GM18498 (cell line): Measurements from ENCODE around the gene SSB.
"Not testable (repeated sequence)": the region's sequence is repeated elsewhere in the genome, so short reads cannot be mapped to it uniquely, and the experiment has no call there.

Experiments
- ATAC-seq: cut with Tn5 transposase; IDR thresholded peaks from one replicate; pipeline ENCODE4 v1.9.1; 2021; ENCODE audit warnings: mild to moderate bottlenecking, moderate library complexity; ENCODE audit not compliant: unreplicated experiment

The SSB gene

DNA sequence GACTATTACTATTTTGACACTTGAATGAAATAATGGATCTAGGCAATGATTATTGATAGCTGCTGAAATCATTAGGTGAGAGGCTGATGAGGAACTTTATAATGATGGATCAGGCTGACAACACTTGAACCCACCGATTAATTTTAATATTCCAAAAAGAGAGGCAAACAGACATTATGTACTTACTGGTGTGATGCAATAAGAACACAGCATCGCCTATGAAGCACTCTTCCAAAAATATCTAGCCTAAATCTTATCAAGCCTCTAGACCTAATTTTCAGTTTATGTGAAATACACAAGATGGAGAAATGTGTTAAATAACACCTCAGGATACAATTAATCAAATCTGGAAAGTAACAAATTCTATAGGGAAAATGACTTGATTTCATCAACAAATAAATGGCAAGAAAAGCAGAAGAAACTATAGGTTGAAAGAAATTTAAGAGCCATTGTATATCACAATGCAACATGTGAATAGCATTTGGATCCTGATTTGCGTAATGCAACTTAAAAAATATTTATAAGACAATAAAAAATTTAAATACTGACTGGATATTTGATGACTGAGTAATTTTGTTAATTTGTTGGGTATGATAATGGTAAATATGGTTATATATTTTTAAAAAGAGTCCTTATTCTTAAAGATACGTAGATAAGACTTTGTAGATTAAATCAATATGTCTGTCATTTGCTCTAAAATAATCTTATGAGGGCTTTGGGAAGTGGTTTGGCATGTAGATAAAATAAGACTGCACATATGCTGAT lies 17.2 kb upstream of the SSB start:
- no peak for ATAC-seq

DNA sequence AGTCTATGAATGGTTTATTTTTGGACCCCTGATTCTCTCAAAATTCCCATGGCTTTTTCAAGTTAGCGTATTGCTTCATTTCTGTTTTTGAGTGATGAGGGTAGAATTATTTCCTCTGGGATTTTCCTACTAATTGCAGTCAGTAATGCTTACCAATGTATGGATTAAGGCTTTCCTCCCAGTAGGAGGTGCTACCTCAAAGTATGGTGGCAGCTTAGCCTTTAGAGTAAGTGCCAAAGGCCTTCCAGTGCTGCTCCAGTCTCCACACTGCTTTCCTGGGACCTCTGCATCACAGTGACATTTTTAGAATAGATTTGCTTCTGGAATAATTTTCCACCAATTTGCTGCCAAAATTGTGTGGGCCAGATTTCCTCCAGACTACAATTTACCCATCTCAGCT lies 16.2 kb upstream of the SSB start:
- ATAC-seq, result no peak

DNA sequence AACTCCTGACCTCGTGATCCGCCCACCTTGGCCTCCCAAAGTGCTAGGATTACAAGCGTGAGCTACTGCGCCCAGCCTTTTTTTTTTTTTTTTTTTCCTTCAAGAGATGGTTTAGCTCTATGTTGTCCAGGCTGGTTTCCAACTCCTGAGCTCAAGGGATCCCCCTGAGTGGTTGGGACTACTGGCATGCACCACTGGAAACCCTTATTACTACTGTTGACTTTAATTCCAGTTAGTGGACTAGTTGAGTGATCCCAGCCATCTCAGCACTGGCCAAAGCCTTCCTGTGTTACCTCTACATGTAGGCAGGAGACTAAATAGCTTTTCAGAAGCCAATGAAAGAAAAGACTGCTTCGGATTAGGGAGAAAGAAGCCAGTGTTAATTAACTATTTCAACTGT lies 8.1 kb upstream of the SSB start:
- no peak for ATAC-seq

DNA sequence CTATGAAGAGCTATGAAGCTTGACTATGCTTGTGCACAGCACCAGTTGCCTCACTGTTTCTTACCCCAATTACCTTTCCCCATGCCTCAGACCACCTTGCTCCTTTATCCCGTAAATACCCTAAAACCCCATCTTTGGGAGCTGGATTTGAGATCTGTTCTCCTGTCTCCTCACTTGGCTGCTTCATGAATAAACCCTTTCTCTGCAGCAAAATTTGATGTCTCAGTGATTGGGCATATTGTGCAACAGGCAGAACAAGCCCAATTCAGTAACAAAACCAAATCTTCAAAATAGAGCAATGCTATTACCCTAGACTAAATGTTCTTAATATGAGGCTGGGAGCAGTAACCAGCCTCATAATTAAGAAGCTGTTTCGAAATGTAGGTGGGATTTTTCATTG lies 3.5 kb upstream of the SSB start:
- ATAC-seq, result no peak

DNA sequence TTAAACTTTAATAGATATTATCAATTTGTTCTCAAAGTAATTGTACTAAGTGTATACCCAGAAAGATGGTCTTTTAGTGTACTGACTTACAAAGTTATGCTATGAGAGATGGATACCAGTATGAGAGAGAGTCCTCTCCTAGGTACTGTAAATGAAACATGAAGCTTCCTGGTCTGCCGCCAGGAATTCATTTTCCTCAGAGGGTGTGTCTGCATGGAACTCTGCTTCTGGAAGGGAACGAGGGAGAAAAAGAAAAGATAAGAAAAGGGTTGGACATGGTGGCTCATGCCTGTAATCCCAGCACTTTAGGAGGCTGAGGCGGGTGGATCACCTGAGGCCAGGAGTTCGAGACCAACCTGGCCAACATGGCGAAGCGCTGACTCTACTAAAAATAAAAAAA lies 2.2 kb upstream of the SSB start:
- no peak for ATAC-seq

- no peak for ATAC-seq
Measured at GRCh38 chr2:169797601-169798000, 1.1 kb upstream of the SSB start.

GRCh38 chr2:169798397-169798717 lies 314 bp upstream of the SSB start:
- ATAC-seq, result no peak

DNA sequence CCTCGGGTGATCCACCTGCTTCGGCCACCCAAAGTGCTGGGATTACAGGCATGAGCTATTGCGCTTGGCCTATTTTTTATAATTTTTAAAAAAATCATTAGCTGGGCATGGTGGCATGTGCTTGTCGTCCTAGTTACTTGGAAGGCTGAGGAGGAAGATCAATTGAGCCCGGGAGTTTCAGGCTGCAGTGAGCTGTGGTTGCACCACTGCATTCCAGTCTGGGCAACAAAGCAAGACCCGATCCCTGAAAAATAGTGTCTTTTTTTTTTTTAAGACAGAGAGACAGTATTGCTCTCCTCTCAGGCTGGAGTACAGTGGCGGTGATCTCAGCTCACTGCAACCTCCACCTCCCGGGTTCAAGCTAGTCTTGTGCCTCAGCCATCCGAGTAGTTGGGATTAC lies 4.8 kb downstream of the SSB start:
- no peak for ATAC-seq

GRCh38 chr2:169806586-169806985 lies 7.9 kb downstream of the SSB start:
- no peak for ATAC-seq

GRCh38 chr2:169808221-169808620 lies 9.6 kb downstream of the SSB start:
- no peak for ATAC-seq

- ATAC-seq, result no peak
Measured at GRCh38 chr2:169815849-169816248, 17.2 kb downstream of the SSB start.

- not testable (repeated sequence) for ATAC-seq
Measured at GRCh38 chr2:169816961-169817360, 18.3 kb downstream of the SSB start.

DNA sequence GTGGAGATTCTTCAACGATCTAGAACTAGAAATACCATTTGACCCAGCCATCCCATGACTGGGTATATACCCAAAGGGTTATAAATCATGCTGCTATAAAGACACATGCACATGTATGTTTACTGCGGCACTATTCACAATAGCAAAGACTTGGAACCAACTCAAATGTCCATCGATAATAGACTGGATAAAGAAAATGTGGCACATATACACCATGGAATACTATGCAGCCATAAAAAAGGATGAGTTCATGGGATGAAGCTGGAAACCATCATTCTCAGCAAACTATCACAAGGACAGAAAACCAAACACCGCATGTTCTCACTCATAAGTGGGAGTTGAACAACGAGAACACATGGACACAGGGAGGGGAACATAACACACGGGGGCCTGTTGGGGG lies 18.7 kb downstream of the SSB start:
- ATAC-seq, result not testable (repeated sequence)

GRCh38 chr2:169818241-169818640 lies 19.6 kb downstream of the SSB start:
- ATAC-seq, result no peak

DNA sequence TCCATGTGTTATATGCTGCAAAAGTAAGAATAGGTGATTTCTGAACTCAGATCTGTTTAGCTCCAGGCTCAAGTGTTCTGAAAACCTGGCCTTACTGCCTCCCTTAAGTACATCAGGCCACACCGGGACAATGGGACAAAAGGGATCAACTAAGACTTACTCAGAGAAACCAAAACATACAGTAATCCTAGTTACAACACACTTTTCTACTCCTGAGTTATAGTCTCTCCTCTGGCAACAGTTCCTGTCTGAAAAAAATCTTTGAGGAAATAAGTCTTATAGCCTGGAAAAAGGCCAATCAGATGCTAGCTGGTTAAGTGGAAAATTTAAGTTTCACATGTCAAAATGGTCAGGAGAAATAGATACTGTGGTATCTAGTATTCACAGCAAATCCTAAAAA lies 20.4 kb downstream of the SSB start:
- no peak for ATAC-seq

DNA sequence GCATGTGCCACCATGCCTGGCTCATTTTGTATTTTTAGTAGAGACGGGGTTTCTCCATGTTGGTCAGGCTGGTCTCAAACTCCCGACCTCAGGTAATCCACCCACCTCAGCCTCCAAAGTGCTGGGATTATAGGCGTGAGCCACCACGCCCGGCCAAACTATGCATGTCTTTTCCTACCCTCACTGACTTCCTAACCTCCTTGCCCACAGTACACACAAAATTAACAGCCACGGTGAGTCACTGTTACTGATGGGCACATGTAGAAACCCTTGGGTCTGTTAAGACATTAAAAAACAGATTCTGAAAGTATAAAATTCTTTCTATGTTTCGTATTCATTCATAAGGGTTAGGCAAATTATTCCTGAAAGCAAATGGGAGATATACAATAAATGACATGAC lies 21.4 kb downstream of the SSB start:
- not testable (repeated sequence) for ATAC-seq

GRCh38 chr2:169822036-169822435 lies 23.4 kb downstream of the SSB start:
- ATAC-seq, result no peak

DNA sequence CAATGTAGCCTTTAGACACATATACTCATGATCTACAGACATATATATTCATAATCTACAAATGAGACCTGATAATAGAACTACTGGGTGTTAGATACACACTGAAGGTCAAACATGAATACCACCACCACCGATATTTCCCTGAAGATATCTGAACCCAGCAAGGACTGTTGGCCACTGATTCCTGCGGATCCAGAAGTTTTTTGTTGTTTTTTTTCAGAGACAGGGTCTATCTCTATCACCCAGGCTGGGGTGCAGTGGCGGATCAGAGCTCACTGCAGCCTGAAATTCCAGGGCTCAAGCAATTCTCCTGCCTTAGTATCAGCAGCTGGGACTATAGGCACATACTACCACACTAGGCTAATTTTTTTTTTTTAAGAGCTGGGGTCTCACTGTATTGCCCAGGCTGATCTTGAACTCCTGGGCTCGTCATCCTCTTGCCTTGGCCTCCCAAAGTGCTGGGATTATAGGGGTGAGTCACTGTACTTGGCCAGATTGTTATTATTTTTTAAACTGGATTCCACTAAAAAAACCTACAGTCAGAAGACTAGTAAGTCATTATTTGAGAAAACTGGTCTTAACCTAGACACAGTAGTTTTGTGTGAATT lies 24.2 kb downstream of the SSB start:
- ATAC-seq, result no peak

DNA sequence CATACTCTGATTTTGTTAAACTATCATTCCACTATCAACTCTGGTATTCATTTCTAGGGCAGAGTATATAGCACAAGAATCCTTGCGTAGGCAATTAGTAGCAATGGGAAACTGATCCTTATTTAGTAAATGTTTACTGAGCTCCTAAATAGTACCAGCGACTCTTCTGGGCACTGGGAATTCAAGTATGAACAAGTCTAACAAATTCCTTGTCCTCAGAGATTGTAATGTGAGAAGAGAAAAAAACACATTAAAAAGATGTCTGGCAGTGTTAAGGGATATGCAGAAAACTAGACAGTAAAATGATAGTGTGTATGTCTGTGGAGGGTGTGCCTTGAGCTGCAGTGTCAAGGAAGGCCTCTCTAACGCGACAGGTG lies 25.3 kb downstream of the SSB start:
- no peak for ATAC-seq

DNA sequence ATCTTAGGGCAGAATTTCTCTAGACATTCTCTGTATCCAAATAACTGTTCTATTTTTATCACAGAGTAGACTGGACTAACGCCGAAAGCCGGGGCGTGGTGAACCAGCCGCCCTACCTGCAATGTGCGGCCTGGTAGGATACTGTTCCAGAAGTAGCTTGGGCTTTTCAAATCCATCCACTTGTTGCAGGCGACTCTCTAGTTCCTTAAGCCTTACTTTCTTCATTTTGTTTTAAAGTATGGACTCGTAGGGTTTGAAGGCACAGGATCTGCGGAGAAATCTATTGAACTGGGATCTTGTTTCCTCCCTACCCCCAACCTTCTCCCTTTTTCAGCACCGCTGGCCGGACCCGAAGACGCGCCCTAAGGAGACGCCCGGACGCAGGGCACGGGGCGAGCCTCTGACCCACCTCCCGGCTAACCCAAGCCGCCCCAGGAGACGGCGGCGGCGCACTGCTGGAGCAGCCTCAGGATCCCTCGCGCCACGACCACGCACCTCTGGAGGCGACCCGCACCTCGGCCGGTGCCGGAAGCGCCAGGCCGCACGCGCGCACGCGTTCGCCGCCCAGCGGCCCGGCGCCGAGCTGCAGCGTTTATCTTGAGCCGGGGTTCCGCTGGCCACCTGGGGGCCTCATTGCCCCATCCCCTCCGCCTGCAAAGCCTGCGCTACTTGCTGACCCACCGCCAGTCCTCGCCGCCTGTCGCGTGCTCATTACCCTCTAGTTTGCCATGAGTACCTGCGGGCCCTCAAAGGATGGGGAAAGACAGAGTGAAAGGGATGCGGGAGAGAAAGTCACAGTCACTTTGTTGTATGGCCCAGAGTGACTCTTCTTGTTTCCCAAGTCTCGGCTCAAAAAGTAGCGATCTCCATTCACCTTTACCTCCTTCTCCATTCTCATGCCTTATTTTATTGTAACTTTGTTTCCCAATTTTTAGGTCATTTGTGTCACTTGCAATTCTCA lies 26.0 kb downstream of the SSB start, which contains the start of gene METTL5:
METTL5 (minus strand) TSS at position 533 of the 961 bp plus-strand sequence; CDS start at position 225, 308 bp downstream.
- ATAC-seq, result peak; percentile 61

GRCh38 chr2:169827272-169828140 lies 28.8 kb downstream of the SSB start, which contains the start of gene UBR3:
TSS of gene UBR3 (plus strand) at chr2:169827454. CDS start at chr2:169827508, 54 bp downstream.
- peak; percentile 86 for ATAC-seq
